Activated CD4-positive, alpha-beta T cell treated with anti-CD3 and anti-CD28 coated beads for 36 hours (primary cell): ENCODE measurements around the gene ARHGEF18. TPM values are rescaled to one million over a fixed set of nuclear protein-coding genes. Genes with fewer than 3 reads are reported as not detected.
"Not testable (repeated sequence)": the region's sequence is repeated elsewhere in the genome, so short reads cannot be mapped to it uniquely, and the experiment has no call there.

Experiments used
- ATAC-seq: fragments of 200-7000 bp; cut with Tn5 transposase; one replicate; pipeline ENCODE4 v1.10.0; 2021; ENCODE audit warnings: mild to moderate bottlenecking, moderate library complexity
- CTCF ChIA-PET: fragments of 350-600 bp; sonication (Branson Sonifier 250); formaldehyde crosslinking; loops from one replicate; lab custom pipeline; 2021; ENCODE audit warnings: antibody characterized with exemption; lab: Charles Lee
- POLR2A ChIA-PET: fragments of 350-600 bp; sonication (Branson Sonifier 250); formaldehyde crosslinking; loops from one replicate; lab custom pipeline; 2021; ENCODE audit warnings: antibody characterized with exemption, inconsistent platforms; lab: Charles Lee
- DNase-seq: peaks from one replicate; pipeline ENCODE4 v3.0.0-alpha.2; 2020
- H3K27ac Mint-ChIP-seq: one replicate; pipeline ENCODE4 v1.8.0; 2021; ENCODE audit warnings: mixed read lengths
- H3K27me3 Mint-ChIP-seq: one replicate; pipeline ENCODE4 v1.8.0; 2021; ENCODE audit warnings: mixed read lengths
- H3K36me3 Mint-ChIP-seq: one replicate; pipeline ENCODE4 v1.8.0; 2021; ENCODE audit warnings: low read depth, mixed read lengths
- H3K4me1 Mint-ChIP-seq: one replicate; pipeline ENCODE4 v1.8.0; 2021; ENCODE audit warnings: mixed read lengths
- H3K4me3 Mint-ChIP-seq: one replicate; pipeline ENCODE4 v1.8.0; 2021; ENCODE audit warnings: mild to moderate bottlenecking, moderate library complexity, mixed read lengths
- H3K9me3 Mint-ChIP-seq: one replicate; pipeline ENCODE4 v1.8.0; 2021; ENCODE audit warnings: low read depth, mixed read lengths
- intact Hi-C, 2 experiments: fragments of 100-400 bp; cut with DNase I in 1 of 2; cut with micrococcal nuclease in 1 of 2; formaldehyde crosslinking; loops; one replicate each; pipeline versions ENCODE4 v1.14.2 to v1.15.1; 2022 to 2024; cut with DNase I, micrococcal nuclease
- total RNA-seq, 2 experiments: library from RNA; stranded (reverse); gene quantifications; one replicate each; pipeline ENCODE4 v1.2.3, GENCODE V29; 2021

Gene ARHGEF18
- total RNA-seq, 2 experiments from 2014 or later: 36.6 to 39.3 TPM

DNA sequence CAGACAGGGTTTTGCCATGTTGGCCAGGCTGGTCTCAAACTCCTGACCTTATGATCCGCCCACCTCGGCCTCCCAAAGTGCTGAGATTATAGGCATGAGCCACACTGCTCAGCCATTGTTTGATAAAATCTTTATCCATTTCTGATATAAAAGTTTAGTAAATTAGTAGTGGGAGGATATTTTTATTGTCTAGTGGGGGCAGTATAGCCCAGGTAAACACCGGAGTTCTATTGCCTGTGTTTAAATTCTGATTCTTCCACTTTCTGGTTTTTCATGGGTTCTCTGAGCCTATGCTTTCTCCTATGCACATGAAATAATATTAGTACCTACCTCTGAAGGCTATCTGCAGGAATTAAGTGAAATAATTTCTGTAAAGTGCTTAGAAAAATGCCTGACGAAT lies 20.1 kb upstream of the ARHGEF18 start:
- no peaks in the 10 kb centered on the region for H3K9me3 Mint-ChIP-seq
- ATAC-seq: no peak
- no peaks in the 10 kb centered on the region for H3K4me1 Mint-ChIP-seq
- intact Hi-C loops: no loop called here
- H3K27ac Mint-ChIP-seq: no peak overlapping the region
- H3K36me3 Mint-ChIP-seq: no peaks in the 10 kb centered on the region
- CTCF ChIA-PET: interaction anchor here (0.6 to 2.6 kb wide), 4 partner anchors 12 to 98 kb away, joined by 3 to 20 read pairs (median 4); no protein-coding TSS in a partner anchor
- no peaks in the 10 kb centered on the region for H3K27me3 Mint-ChIP-seq
- POLR2A ChIA-PET: no interaction called here
- no peak overlapping the region for H3K4me3 Mint-ChIP-seq
- DNase-seq: no peak

DNA sequence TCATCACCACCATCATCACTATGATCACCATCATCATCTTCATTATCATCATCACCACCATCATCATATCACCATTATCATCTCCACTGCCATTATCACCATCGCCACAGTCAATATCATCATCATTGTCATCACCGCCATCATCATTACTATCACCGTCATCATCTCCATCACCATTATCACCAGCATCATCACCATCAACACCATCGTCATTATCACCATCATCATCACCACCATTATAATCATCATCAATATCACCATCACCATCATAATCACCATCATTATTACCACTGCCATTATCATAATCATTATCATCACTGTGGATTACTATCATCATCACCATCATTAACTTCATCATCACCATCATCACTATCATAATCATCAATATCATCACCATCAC lies 17.3 kb upstream of the ARHGEF18 start:
- intact Hi-C loops: no loop called here
- POLR2A ChIA-PET: no interaction called here
- no peak overlapping the region for H3K27ac Mint-ChIP-seq
- ATAC-seq (no peak), DNase-seq (no peak)
- H3K4me1 Mint-ChIP-seq: no peaks in the 10 kb centered on the region
- H3K9me3 Mint-ChIP-seq: no peaks in the 10 kb centered on the region
- no peak overlapping the region for H3K4me3 Mint-ChIP-seq
- H3K36me3 Mint-ChIP-seq: no peaks in the 10 kb centered on the region
- H3K27me3 Mint-ChIP-seq: no peaks in the 10 kb centered on the region
- CTCF ChIA-PET: interaction anchor here (0.6 kb wide), 1 partner anchor 1029 kb away, joined by 3 read pairs; no protein-coding TSS in a partner anchor

DNA sequence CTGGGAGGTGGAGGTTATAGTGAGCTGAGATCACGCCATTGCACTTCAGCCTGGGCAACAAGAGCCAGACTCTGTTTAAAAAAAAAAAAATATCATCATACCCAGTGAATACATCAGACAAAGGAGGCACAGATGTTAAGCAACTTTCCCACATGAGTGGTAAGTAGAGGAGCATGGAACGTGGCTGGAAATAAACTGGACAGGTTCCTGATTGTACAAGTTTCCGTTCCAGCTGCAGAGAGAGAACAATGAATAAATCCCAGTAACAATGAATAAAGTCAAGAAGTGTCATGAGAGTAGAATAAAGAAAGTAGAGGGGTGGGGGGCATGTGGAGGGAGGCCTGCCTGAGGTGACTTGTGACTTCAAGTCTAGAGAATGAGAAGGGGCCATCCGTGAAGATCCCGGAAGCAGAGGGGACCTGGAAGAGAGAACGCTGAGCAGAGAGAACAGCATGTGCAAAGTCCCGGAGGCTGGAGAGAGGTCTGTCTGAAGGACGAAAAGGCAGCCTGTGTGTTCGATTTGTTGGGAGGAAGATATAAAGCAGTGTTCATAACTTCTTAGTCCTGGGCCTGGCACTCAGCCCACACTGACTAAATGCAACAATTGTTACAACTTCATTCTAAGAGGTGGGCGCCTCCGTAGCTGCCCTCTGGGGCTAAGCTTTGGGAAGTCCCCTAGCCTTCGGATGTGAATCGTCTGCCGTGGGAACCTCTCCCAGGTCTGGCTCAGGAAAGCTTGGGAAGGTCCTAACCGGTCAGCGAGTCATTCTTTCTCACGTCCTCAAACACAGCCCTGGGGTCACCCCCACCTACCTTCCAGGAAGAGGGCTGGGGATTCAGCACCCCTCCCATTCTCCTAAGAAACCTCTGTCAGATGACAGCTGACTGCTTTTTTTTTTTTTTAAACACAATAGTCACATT lies 15.3 kb upstream of the ARHGEF18 start:
- Mint-ChIP-seq H3K27me3 (no peaks in the 10 kb centered on the region), H3K27ac (no peak overlapping the region), H3K9me3 (no peaks in the 10 kb centered on the region), H3K4me1 (peaks cover 15% of the 10 kb centered on the region), H3K36me3 (no peaks in the 10 kb centered on the region), H3K4me3 (no peak overlapping the region)
- ChIA-PET POLR2A (interaction anchor here (0.6 kb wide), 1 partner anchor 211 kb away, joined by 3 read pairs; no protein-coding TSS in a partner anchor), CTCF (no interaction called here)
- ATAC-seq (no peak), DNase-seq (no peak)
- intact Hi-C loops: no loop called here

DNA sequence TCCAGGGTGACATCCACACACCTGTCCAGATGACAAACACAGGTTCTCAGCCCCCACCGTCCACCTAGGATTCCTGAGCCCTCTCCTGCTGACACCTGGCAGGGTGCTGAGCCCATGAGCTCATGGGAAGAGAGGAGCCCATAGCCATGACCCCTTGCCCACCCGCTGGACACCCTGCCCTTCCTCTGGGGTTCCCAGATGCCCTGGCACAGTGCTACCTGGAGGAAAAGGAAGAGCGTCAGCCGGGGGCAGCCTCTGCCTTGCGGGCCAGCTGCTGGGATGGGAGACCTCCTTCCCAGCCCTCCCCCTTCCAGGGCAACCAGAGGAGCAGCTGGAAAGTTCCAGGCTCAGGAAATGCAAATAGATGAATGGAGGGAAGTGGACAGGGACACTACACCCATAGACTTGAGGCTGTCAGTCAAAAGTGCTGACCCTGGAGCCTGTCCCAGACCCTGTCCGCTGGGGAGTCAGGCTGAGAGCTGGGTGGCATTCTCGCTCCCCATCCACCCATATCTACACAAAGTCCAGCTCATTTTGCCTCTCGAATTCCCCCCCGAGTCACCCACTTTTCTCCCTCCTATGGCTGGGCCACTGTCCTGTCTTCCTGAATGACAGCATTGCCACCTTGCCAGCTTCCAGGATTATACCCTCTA lies 12.3 kb upstream of the ARHGEF18 start:
- DNase-seq (no peak), ATAC-seq (no peak)
- intact Hi-C loops: no loop called here
- Mint-ChIP-seq H3K4me3 (no peak overlapping the region), H3K36me3 (no peaks in the 10 kb centered on the region), H3K27me3 (no peaks in the 10 kb centered on the region), H3K27ac (no peak overlapping the region), H3K4me1 (peaks cover 22% of the 10 kb centered on the region), H3K9me3 (no peaks in the 10 kb centered on the region)
- POLR2A ChIA-PET: no interaction called here
- CTCF ChIA-PET: interaction anchor here (0.5 to 1.4 kb wide), 4 partner anchors 9 to 276 kb away, joined by 3 to 4 read pairs (median 3); no protein-coding TSS in a partner anchor

DNA sequence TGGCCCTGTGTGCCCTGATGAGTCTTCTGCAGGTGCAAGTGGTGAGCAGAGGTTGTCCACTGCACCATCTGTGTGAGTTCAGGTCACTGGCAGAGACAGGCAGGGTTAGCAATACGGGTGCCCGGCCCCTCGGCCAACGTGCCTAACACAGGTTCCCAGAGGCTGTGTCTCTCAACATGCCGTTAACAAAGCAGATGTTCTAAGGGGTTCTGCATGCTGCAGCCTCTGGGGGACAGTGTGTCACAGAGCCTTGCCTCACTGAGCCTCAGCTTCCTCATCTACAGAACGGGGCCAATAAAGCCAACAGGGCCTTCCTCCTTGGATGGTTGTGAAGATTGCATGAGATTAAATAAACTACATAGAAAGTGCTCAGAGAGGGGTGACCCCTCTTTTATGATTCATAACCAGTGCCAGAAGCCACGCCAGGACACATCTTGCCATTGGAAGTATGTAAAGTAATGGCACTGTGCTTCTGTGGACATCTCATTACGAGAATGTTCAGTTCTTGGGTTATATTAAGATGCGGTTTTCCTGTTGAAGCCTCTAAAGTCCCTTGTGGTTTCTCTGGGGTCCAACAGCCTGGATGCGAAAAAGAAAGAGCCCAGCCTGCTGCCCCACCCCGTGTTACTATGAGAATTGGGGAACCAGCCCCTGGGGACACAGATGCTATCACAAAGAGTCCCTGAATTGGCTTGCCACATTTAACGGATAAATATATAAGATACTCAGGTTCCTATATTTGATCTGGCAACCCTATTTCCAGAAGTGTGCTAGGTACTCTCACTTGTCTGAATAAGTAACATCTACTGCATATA lies 11.2 kb upstream of the ARHGEF18 start:
- Mint-ChIP-seq H3K36me3 (no peaks in the 10 kb centered on the region), H3K9me3 (no peaks in the 10 kb centered on the region), H3K4me3 (no peak overlapping the region), H3K27me3 (no peaks in the 10 kb centered on the region), H3K27ac (no peak overlapping the region), H3K4me1 (peaks cover 26% of the 10 kb centered on the region)
- ChIA-PET POLR2A (no interaction called here), CTCF (interaction anchor here (0.5 kb wide), 1 partner anchor 12 kb away, joined by 3 read pairs; no protein-coding TSS in a partner anchor)
- ATAC-seq (peak; percentile 84), DNase-seq (peak; percentile 48)
- intact Hi-C loops: no loop called here

DNA sequence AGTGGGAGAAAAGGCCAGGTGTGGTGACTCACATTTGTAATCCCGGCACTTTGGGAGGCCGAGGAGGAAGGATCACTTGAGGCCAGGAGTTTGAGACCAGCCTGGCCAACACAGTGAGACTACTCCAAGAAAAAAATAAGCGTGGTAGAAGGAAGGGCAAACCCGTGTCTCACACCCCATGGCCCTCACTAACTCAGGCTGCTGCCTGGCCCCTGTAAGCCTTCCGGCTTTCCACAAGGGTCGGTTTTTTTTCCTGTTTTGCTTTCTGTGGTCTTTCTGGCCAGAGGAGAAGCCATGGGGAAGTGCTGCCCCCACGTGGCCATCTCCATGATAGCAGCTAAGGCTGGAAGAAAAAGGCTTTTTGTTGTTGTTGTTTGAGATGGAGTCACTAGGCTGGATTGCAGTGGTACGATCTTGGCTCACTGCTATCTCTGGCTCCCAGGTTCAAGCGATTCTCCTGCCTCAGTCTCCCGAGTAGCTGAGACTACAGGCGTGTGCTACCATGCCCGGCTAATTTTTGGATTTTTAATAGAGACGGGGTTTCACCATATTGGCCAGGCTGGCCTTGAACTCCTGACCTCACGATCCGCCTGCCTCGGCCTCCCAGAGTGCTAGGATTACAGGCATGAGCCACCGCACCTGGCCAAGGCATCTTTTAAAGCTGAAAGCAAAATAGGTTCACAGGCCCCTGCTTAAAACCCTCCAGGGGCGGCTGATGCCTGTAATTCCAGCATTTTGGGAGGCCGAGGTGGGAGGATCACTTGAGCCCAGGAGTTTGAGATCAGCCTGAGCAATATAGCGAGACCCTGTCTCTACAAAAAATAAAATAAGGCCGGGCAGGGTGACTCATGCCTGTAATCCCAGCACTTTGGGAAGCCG lies 7.5 kb upstream of the ARHGEF18 start:
- H3K4me3 Mint-ChIP-seq: peak overlapping the region; percentile 3
- peaks cover 54% of the 10 kb centered on the region for H3K4me1 Mint-ChIP-seq
- ChIA-PET CTCF (interaction anchor here (0.5 to 3.7 kb wide), 21 partner anchors 8 to 288 kb away, joined by 3 to 20 read pairs (median 5); partner anchors contain the start of genes ARHGEF18, PET100 and XAB2), POLR2A (interaction anchor here (0.7 kb wide), 1 partner anchor 37 kb away, joined by 4 read pairs; no protein-coding TSS in a partner anchor)
- peak overlapping the region; percentile 63 for H3K27ac Mint-ChIP-seq
- intact Hi-C loops: loop anchor here (1.0 to 10.0 kb wide), 4 partner anchors 144 to 396 kb away; no protein-coding TSS in a partner anchor
- H3K9me3 Mint-ChIP-seq: no peaks in the 10 kb centered on the region
- peak; percentile 18 for ATAC-seq
- DNase-seq: peak; percentile 91
- H3K36me3 Mint-ChIP-seq: no peaks in the 10 kb centered on the region
- H3K27me3 Mint-ChIP-seq: no peaks in the 10 kb centered on the region

DNA sequence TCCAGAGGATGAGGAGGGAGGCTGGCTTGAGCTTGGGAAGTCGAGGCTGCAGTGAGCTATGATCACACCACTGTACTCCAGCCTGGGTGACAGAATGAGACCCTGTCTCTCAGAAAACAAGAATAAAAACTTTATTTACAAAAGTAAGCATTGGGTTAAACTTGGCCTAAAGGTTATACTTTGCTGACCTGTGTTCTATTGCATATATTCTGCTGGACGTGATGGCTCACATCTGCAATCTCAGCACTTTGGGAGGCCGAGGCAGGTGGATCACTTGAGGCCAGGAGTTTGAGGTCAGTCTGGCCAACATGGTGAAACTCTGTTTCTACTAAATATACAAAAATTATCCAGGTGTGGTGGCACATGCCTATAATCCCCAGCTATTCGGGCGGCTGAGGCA lies 6.6 kb upstream of the ARHGEF18 start:
- Mint-ChIP-seq H3K27me3 (no peaks in the 10 kb centered on the region), H3K4me3 (no peak overlapping the region), H3K9me3 (no peaks in the 10 kb centered on the region), H3K36me3 (no peaks in the 10 kb centered on the region), H3K27ac (no peak overlapping the region), H3K4me1 (peaks cover 58% of the 10 kb centered on the region)
- DNase-seq (no peak), ATAC-seq (no peak)
- ChIA-PET CTCF (interaction anchor here (0.6 to 3.7 kb wide), 9 partner anchors 12 to 414 kb away, joined by 3 to 20 read pairs (median 4); a partner anchor contains a TSS), POLR2A (no interaction called here)
- intact Hi-C loops: loop anchor here in 1 of 2 experiments (5.0 to 10.0 kb wide), 2 partner anchors 145 to 397 kb away; no protein-coding TSS in a partner anchor

DNA sequence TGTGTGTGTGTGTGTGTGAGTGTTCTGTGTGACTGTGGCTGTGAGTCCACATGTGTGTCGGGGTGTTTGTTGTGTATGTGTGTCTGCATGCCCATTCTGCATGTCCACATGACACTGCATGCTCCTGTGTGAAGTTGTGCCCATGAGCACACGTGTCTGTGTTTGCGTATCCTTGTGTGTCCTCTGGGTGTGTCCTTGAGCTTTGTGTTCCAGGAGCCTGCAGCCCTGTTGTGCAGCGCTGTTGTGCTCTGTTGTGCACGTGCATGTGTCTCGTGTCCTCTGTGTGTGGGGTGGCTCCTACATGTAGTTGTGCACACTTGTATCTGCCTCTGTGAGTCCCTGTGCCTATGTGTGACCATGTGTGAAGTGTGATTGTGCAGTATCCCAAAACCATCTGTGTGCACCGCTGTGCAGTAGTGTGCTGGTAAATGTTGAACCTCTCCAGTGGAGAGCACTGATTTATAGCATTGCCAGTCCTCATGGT lies 2.2 kb upstream of the ARHGEF18 start:
- no peaks in the 10 kb centered on the region for H3K27me3 Mint-ChIP-seq
- ChIA-PET CTCF (interaction anchor here (1.2 kb wide), 1 partner anchor 41 kb away, joined by 4 read pairs; no protein-coding TSS in a partner anchor), POLR2A (interaction anchor here (0.6 kb wide), 1 partner anchor 8 kb away, joined by 8 read pairs; no protein-coding TSS in a partner anchor)
- peaks cover 2% of the 10 kb centered on the region for H3K9me3 Mint-ChIP-seq
- peaks cover 57% of the 10 kb centered on the region for H3K4me1 Mint-ChIP-seq
- intact Hi-C loops: loop anchor here (5.0 to 10.0 kb wide), 2 partner anchors 149 to 402 kb away; no protein-coding TSS in a partner anchor
- peaks cover 6% of the 10 kb centered on the region for H3K36me3 Mint-ChIP-seq
- ATAC-seq (no peak), DNase-seq (peak; percentile 28)
- peak overlapping the region; percentile 69 for H3K27ac Mint-ChIP-seq
- peak overlapping the region; percentile 74 for H3K4me3 Mint-ChIP-seq

DNA sequence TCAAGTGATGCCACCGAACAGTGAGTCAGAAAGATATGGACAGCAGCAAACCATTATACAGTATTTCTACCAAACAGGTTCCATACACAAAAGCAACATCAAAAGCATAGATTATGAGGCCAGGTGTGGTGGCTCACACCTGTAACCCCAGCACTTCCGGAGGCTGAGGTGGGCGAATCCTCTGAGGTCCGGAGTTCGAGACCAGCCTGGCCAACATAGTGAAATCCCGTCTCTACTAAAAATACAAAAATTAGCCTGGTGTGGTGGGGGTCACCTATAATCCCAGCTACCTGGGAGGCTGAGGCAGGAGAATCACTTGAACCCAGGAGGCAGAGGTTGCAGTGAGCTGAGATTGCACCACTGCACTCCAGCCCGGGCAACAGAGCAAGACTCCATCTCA lies 1.7 kb upstream of the ARHGEF18 start:
- H3K9me3 Mint-ChIP-seq, ATAC-seq, DNase-seq, POLR2A ChIA-PET, CTCF ChIA-PET, H3K27me3 Mint-ChIP-seq: not testable (repeated sequence)
- Mint-ChIP-seq H3K36me3 (peaks cover 11% of the 10 kb centered on the region), H3K4me1 (peaks cover 60% of the 10 kb centered on the region), H3K4me3 (peak overlapping the region; percentile 74), H3K27ac (peak overlapping the region; percentile 69)
- intact Hi-C loops: loop anchor here (5.0 to 10.0 kb wide), 2 partner anchors 150 to 402 kb away; no protein-coding TSS in a partner anchor
